ENCODE results near the gene PIK3C2G. TPM values are rescaled to one million over a fixed set of nuclear protein-coding genes. Genes with fewer than 3 reads are reported as not detected.

Gene PIK3C2G
- total RNA-seq, 1 experiment from 2014 or later, result not detected

- CTCF ChIA-PET, result no interaction called here
- Histone ChIP-seq H3K4me3 (ENCODE audit: low read depth in 2 of 2, low read length in 2 of 2) (no peak overlapping the region), H3K9me3 (ENCODE audit: control insufficient read depth, insufficient read depth, low read depth, low read length) (no peaks in the 10 kb centered on the region), H3K27ac (ENCODE audit: low read length) (no peak overlapping the region), H3K4me1 (ENCODE audit: control insufficient read depth, insufficient read depth, low read length) (no peaks in the 10 kb centered on the region), H3K36me3 (ENCODE audit: control insufficient read depth, insufficient read depth, low read length) (no peaks in the 10 kb centered on the region), H3K27me3 (ENCODE audit: control insufficient read depth, insufficient read depth, low read length) (no peaks in the 10 kb centered on the region)
- in situ Hi-C loops (cut with HindIII; ENCODE audit: low pct_unique_long_range_greater_than_20kb, low sequenced_read_pairs), result no loop called here
- POLR2A ChIA-PET, result no interaction called here
- TF ChIP-seq SIN3A (IDR thresholded peaks at IDR 0.05; ENCODE audit: borderline replicate concordance, insufficient read depth, low read depth, low read length), result no peak
- no peak for TF ChIP-seq CTCF (IDR thresholded peaks at IDR 0.05)
- no peak for TF ChIP-seq REST (IDR thresholded peaks at IDR 0.05; ENCODE audit: insufficient read depth in 1 of 2, low read depth in 2 of 2, low read length in 1 of 2)
- TF ChIP-seq TCF7L2 (IDR thresholded peaks at IDR 0.05; ENCODE audit: low read depth, low read length), result no peak
- TF ChIP-seq POLR2AphosphoS5 (IDR thresholded peaks at IDR 0.05; ENCODE audit: low read depth, low read length), result no peak
- BruUV-seq (replicated peaks), result no TSS peak
- no peak for ATAC-seq
- DNase-seq (ENCODE audit: low read depth, low spot score), result no peak
- intact Hi-C loops (cut with micrococcal nuclease; ENCODE audit: unreplicated experiment), result no loop called here
These were observed 83.9 kb downstream of the PIK3C2G start for GRCh38 chr12:18345021-18345735.

- intact Hi-C loops (cut with micrococcal nuclease; ENCODE audit: unreplicated experiment) (no loop called here), in situ Hi-C loops (cut with HindIII; ENCODE audit: low pct_unique_long_range_greater_than_20kb, low sequenced_read_pairs) (no loop called here)
- Histone ChIP-seq H3K27ac (ENCODE audit: low read length) (no peak overlapping the region), H3K36me3 (ENCODE audit: control insufficient read depth, insufficient read depth, low read length) (no peaks in the 10 kb centered on the region), H3K27me3 (ENCODE audit: control insufficient read depth, insufficient read depth, low read length) (no peaks in the 10 kb centered on the region), H3K4me1 (ENCODE audit: control insufficient read depth, insufficient read depth, low read length) (no peaks in the 10 kb centered on the region), H3K9me3 (ENCODE audit: control insufficient read depth, insufficient read depth, low read depth, low read length) (no peaks in the 10 kb centered on the region), H3K4me3 (ENCODE audit: low read depth in 2 of 2, low read length in 2 of 2) (no peak overlapping the region)
- CTCF ChIA-PET, result no interaction called here
- TF ChIP-seq SIN3A (IDR thresholded peaks at IDR 0.05; ENCODE audit: borderline replicate concordance, insufficient read depth, low read depth, low read length), result no peak
- ATAC-seq (no peak), DNase-seq (ENCODE audit: low read depth, low spot score) (no peak)
- POLR2A ChIA-PET, result no interaction called here
- BruUV-seq (replicated peaks), result no TSS peak
These were observed 91.0 kb downstream of the PIK3C2G start for GRCh38 chr12:18352312-18352711.

- Histone ChIP-seq H3K4me1 (ENCODE audit: control insufficient read depth, insufficient read depth, low read length) (no peaks in the 10 kb centered on the region), H3K9me3 (ENCODE audit: control insufficient read depth, insufficient read depth, low read depth, low read length) (peaks cover 2% of the 10 kb centered on the region; the same call in 1 of the 2 replicates), H3K27ac (ENCODE audit: low read length) (no peak overlapping the region), H3K4me3 (ENCODE audit: low read depth in 2 of 2, low read length in 2 of 2) (no peak overlapping the region), H3K36me3 (ENCODE audit: control insufficient read depth, insufficient read depth, low read length) (no peaks in the 10 kb centered on the region), H3K27me3 (ENCODE audit: control insufficient read depth, insufficient read depth, low read length) (no peaks in the 10 kb centered on the region)
- intact Hi-C loops (cut with micrococcal nuclease; ENCODE audit: unreplicated experiment), result no loop called here
- CTCF ChIA-PET, result no interaction called here
- POLR2A ChIA-PET, result no interaction called here
- in situ Hi-C loops (cut with HindIII; ENCODE audit: low pct_unique_long_range_greater_than_20kb, low sequenced_read_pairs), result no loop called here
- no TSS peak for BruUV-seq (replicated peaks)
- ATAC-seq (no peak), DNase-seq (ENCODE audit: low read depth, low spot score) (no peak)
- TF ChIP-seq REST (IDR thresholded peaks at IDR 0.05; ENCODE audit: insufficient read depth in 1 of 2, low read depth in 2 of 2, low read length in 1 of 2), result no peak
- TF ChIP-seq CTCF (IDR thresholded peaks at IDR 0.05), result no peak
- TF ChIP-seq SIN3A (IDR thresholded peaks at IDR 0.05; ENCODE audit: borderline replicate concordance, insufficient read depth, low read depth, low read length), result no peak
- TF ChIP-seq POLR2AphosphoS5 (IDR thresholded peaks at IDR 0.05; ENCODE audit: low read depth, low read length), result no peak
- TF ChIP-seq TCF7L2 (IDR thresholded peaks at IDR 0.05; ENCODE audit: low read depth, low read length), result no peak
These were observed 94.1 kb downstream of the PIK3C2G start for GRCh38 chr12:18355429-18355828.
